Right atrium auricular region (tissue), 2 donors: ENCODE measurements around the gene ZG16. TPM values are rescaled to one million over a fixed set of nuclear protein-coding genes. Genes with fewer than 3 reads are reported as not detected.

Experiments used
- DNase-seq: peaks from one replicate; pipeline ENCODE4 v3.0.0-alpha.2; 2019; ENCODE audit warnings: low spot score
- H3K27ac ChIP-seq, 2 donors: fragments of 200-600 bp; sonication (generic); 1 replicate in 1 of 2; 2 replicates in 1 of 2; pipeline ENCODE4 v1.5.1; 2016 to 2019
- H3K27me3 ChIP-seq, 2 donors: fragments of 200-600 bp; sonication (generic); one replicate each; pipeline versions ENCODE4 v1.5.1 to v1.6.0; 2017 to 2019
- H3K36me3 ChIP-seq: fragments of 200-600 bp; sonication (generic); one replicate; pipeline ENCODE4 v1.5.1; 2016
- H3K4me1 ChIP-seq, 2 donors: fragments of 200-600 bp; sonication (generic); one replicate each; pipeline versions ENCODE4 v1.5.1 to v1.6.0; 2017 to 2019
- H3K4me3 ChIP-seq, 2 donors: fragments of 200-600 bp; sonication (generic); 1 replicate in 1 of 2; 2 replicates in 1 of 2; pipeline ENCODE4 v1.5.1; 2017 to 2019; ENCODE audit warnings: mild to moderate bottlenecking in 1 of 2, moderate library complexity in 1 of 2
- H3K9me3 ChIP-seq, 2 donors: fragments of 200-600 bp; sonication (generic); one replicate each; pipeline ENCODE4 v1.5.1; 2019
- total RNA-seq, 2 donors: library from RNA; depleted of rRNA; stranded (reverse); fragments of >200 nt; gene quantifications; one replicate each; pipeline ENCODE4 v1.1.0, GENCODE V29; 2016
- TF ChIP-seq, protein P1 (sequence below), 2 donors: fragments of 200-600 bp; sonication (generic); IDR thresholded peaks; one replicate each; pipeline ENCODE4 v1.5.1; 2019; ENCODE audit warnings: antibody characterized with exemption in 2 of 2

Gene ZG16
- total RNA-seq, 2 donors from 2014 or later = not detected

DNA sequence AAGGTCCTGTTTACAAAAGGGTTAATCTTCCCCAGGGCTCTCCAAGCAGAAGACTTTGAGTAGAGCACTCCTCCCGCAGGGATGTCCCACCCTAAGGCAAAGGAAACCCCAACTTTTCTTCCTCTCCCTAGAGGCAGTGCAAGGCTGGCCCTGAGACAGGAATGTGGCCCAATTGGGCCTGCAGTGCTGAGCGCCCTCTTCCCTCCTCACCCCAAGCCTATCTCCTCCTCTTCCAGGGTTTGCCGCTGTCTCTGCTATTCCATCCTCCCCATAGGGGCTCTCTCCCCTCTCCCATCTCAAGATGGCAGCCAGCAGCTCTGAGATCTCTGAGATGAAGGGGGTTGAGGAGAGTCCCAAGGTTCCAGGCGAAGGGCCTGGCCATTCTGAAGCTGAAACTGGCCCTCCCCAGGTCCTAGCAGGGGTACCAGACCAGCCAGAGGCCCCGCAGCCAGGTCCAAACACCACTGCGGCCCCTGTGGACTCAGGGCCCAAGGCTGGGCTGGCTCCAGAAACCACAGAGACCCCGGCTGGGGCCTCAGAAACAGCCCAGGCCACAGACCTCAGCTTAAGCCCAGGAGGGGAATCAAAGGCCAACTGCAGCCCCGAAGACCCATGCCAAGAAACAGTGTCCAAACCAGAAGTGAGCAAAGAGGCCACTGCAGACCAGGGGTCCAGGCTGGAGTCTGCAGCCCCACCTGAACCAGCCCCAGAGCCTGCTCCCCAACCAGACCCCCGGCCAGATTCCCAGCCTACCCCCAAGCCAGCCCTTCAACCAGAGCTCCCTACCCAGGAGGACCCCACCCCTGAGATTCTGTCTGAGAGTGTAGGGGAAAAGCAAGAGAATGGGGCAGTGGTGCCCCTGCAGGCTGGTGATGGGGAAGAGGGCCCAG lies 34.9 kb downstream of the ZG16 start:
- peak overlapping the region; percentile 94 to 96 for H3K27ac ChIP-seq
- TF ChIP-seq, protein P1, sequence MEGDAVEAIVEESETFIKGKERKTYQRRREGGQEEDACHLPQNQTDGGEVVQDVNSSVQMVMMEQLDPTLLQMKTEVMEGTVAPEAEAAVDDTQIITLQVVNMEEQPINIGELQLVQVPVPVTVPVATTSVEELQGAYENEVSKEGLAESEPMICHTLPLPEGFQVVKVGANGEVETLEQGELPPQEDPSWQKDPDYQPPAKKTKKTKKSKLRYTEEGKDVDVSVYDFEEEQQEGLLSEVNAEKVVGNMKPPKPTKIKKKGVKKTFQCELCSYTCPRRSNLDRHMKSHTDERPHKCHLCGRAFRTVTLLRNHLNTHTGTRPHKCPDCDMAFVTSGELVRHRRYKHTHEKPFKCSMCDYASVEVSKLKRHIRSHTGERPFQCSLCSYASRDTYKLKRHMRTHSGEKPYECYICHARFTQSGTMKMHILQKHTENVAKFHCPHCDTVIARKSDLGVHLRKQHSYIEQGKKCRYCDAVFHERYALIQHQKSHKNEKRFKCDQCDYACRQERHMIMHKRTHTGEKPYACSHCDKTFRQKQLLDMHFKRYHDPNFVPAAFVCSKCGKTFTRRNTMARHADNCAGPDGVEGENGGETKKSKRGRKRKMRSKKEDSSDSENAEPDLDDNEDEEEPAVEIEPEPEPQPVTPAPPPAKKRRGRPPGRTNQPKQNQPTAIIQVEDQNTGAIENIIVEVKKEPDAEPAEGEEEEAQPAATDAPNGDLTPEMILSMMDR (IDR thresholded peaks at IDR 0.05) = no peak
- H3K27me3 ChIP-seq = no peaks in the 10 kb centered on the region
- no peaks in the 10 kb centered on the region for H3K9me3 ChIP-seq
- peak overlapping the region in 1 of 2 donors; percentile 64 for H3K4me3 ChIP-seq
- H3K4me1 ChIP-seq = peaks cover 0 to 83% of the 10 kb centered on the region in 2 donors
- H3K36me3 ChIP-seq = peaks cover 16% of the 10 kb centered on the region
- no peak for DNase-seq

DNA sequence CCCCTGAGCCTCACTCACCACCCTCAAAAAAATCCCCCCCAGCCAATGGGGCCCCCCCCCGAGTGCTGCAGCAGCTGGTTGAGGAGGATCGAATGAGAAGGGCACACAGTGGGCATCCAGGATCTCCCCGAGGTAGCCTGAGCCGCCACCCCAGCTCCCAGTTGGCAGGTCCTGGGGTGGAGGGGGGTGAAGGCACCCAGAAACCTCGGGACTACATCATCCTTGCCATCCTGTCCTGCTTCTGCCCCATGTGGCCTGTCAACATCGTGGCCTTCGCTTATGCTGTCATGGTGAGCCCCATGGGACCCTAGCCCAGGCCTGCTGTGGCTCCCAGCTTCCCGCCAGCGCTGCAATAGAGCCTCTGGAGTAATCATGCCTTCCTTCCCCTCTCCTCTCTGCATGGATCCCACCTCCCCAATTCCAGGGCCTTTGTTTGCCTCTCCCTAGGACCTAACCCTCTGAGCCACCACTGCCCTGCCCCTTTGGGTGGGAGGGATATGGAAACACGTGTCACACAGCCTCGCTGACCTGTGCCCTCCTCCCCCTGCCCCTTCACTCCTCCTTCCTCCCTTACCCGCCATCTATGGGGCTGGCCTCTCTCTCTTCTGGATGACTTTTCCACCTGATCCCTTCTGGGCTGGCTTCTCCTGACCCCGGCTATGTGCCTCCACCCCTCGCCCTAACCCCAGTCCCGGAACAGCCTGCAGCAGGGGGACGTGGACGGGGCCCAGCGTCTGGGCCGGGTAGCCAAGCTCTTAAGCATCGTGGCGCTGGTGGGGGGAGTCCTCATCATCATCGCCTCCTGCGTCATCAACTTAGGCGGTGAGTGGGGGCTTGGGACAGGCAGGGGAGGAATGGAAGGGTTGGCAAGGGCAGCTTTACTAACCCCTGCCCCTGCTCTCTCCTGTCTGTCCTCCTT lies 35.8 kb downstream of the ZG16 start:
- H3K36me3 ChIP-seq = peaks cover 19% of the 10 kb centered on the region
- TF ChIP-seq, protein P1 (IDR thresholded peaks at IDR 0.05) = no peak
- H3K27me3 ChIP-seq = no peaks in the 10 kb centered on the region
- H3K27ac ChIP-seq = peak overlapping the region; percentile 51 to 96
- no peak for DNase-seq
- peaks cover 0 to 74% of the 10 kb centered on the region in 2 donors for H3K4me1 ChIP-seq
- no peaks in the 10 kb centered on the region for H3K9me3 ChIP-seq
- no peak overlapping the region for H3K4me3 ChIP-seq

DNA sequence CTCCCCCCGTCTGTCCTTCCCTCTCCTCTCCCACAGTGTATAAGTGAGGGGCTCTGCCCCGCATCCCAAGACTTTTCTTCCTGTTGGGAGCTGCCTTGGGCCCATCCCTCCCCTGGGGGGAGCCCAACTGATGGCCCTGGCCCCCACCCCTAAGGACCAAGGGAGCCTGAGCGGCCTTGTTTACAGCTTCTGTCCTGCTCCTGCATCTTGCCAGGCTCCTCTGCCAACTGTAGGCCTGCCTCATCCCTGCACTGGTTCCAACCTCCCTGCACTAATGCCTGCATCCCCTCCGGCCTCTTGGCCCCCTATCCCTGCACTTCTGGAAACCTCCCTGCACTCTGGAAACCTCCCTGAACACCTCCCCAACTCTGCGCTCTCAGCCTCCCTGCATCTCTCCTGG lies 36.5 kb downstream of the ZG16 start:
- DNase-seq = no peak
- H3K4me1 ChIP-seq = peaks cover 0 to 74% of the 10 kb centered on the region in 2 donors
- no peaks in the 10 kb centered on the region for H3K9me3 ChIP-seq
- peak overlapping the region in 1 of 2 donors; percentile 7 for H3K27ac ChIP-seq
- no peak overlapping the region for H3K4me3 ChIP-seq
- peaks cover 12% of the 10 kb centered on the region for H3K36me3 ChIP-seq
- no peaks in the 10 kb centered on the region for H3K27me3 ChIP-seq
- TF ChIP-seq, protein P1 (IDR thresholded peaks at IDR 0.05) = no peak

DNA sequence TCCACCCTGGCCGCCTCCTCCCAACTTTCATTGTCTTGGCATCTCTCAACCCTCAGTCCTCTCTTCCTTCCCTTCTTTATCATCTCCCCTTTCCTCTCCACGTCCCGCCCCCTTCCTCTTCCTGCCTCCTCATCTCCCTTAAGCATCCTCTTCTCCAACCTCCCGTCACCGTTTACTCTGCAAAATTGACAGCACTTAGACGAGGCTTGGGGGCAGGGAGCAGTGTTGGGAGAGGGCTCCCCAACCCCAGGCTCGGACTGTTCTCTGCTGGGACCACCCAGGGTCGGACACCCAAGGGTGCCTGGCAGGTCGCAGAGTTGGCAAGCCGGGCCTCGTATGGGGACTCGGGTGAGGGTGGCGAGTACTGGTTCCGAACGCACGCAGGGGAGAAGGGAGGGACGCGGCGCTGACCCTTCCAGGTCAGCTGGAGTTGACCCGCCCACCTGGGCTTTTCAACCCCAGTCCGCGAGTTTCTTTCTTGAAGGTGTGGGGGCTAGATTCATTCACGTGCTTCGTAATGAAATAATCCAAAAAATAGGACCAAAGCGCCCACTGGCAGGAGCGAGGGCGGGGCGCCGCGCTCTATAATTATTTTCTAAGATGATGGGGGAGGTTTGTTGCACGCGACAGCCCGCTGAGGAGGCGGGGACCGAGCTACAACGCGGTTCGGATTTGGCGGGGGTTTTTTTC lies 37.1 kb downstream of the ZG16 start:
- no peak for DNase-seq
- Histone ChIP-seq H3K36me3 (peaks cover 10% of the 10 kb centered on the region), H3K4me3 (peak overlapping the region; percentile 65 to 84), H3K27ac (peak overlapping the region; percentile 94), H3K27me3 (no peaks in the 10 kb centered on the region), H3K4me1 (peaks cover 0 to 74% of the 10 kb centered on the region in 2 donors), H3K9me3 (no peaks in the 10 kb centered on the region)
- TF ChIP-seq, protein P1 (IDR thresholded peaks at IDR 0.05) = no peak
